Stimulated activated CD8-positive, alpha-beta memory T cell treated with anti-CD3 and anti-CD28 coated beads, Interleukin-4, amount 100 ng/mL, for 1 hour (primary cell): ENCODE data around the gene BCL2L15.

ENCODE experiments used
- DNase-seq, 2 donors: peaks; one replicate each; pipeline ENCODE4 v3.0.0-alpha.2; 2020; ENCODE audit warnings: low read depth in 2 of 2, low spot score in 1 of 2

The BCL2L15 gene

DNA sequence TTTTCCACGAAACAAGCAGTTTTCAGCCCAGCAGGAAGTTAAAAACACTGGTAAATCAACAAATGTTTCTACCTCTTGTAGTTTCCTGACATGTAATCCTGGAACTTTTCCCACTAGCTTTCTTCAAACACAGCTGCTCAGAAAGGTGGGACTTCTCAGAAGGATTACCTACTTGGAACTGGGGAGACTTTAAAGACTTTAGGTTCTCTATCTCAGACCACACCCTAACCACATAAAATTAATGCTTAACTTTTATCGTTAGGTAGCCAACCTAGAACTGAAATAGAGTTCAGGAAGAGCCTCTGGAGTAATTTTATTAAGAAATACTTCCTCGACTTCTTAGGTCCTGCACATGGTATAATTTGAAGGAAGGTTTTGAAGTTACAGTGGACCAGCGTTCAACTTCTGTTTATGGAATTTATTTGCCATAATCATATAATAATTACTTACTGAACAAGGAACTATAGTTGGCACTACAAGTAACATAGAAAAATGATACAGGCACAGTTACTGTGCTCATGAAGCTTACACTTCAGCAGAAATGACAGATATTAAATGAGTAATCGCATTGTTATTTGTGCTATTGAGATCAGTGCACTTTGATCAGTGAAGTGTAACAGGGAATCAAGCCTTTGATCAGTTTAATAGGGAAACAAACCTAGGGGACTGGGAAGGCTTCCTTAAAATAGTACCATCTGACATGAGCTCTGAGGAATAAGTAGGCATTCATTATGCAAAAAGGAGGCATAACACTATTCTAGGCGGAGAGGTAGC lies at the start of gene BCL2L15:
TSS of gene BCL2L15 (minus strand) at position 180 of the 774 bp plus-strand sequence. CDS start 206 bp downstream, outside the sequence.
- DNase-seq = no peak

DNA sequence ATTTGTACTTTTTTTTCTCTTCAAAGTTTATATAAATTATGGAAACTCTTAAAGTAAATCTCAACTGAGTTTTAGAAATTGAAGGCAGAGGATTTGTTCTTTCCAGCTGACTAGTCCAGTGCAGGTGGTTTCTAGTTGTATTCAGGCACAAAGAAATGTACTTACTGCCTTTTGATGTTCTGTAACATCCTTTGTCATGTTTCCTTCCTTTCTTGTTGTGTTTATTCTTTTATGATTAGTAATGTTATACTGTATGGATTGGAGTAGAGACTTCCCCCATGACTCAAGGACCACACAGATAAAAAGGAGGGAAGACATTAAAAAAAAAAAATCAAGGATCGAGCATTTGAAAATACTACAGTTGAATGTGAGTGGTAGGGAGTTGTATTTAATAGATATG lies 49.8 kb upstream of the BCL2L15 start:
- no peak for DNase-seq

DNA sequence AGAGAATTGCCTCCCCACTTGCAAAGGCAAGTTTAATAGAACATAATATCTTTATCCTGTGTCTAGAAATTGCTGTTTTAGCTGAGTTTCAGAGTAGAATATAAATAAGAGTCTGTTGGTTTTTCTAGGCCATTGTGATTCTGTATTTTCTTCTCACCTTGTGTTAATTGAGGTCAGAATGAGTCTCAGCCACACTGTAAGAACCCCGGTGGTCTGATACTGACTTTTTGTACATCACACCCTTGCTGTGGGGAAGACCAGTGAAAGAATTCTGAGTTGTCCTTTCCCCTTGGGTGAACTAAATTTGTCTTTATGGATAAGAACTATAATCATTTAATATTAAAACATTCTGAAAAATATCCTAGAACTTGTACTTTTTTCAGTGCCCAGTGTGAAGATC lies 48.6 kb upstream of the BCL2L15 start:
- no peak for DNase-seq

DNA sequence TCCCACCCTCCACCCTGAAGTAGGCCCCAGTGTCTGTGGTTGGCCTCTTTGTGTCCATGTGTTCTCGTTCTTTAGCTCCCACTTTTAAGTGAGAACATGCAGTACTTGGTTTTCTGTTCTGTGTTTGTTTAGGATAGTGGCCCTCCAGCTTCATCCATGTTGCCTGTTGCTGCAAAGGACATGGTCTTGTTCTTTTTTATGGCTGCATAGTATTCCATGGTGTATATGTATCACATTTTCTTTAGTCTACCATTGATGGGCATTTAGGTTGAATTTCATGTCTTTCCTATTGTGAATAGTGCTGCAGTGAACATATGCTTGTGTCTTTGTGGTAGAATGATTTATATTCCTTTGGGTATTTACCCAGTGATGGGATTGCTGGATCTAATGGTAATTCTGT lies 47.8 kb upstream of the BCL2L15 start:
- no peak for DNase-seq

DNA sequence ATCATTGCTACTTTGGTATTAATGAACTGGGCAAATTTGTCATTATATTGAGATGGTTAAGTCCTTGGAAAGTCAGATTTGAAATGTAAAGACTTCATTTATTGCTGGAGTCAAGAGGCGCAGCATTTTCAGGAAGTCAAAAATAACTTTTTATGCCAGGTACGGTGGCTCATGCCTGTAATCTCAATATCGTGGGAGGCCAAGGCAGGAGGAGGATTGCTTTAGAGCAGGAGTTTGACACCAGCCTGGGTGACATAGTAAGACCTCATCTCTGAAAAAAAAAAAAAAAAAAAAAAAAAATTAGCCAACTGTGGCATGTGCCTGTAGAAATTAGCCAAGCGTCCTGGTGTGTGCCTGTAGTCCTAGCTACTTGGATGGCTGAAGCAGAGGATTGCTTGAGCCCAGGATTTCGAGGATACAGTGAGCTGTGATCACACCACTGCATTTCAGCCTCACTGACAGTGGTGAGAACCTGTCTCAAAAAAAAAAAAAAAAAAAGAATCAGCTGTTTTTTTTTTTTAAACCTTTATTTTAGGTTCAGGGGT lies 47.2 kb upstream of the BCL2L15 start:
- no peak for DNase-seq

DNA sequence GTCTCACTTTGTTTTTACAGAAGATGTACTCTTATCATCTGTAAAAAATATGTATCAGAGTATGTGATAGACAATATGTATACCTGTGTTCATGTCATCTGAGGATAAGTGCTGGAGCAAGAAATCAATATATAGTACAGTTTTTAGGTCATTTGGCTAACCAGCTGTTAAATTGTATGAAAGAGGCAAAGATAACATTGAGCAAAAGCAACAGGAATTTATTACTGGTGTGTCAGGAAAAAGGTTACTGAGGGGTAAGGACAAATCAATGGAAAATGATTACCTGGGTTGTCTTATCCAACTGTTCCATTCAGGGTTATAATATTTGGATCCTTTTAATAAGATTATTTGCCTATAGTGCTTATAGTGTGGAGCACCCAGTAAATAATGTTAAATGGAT lies 46.6 kb upstream of the BCL2L15 start:
- no peak for DNase-seq

DNA sequence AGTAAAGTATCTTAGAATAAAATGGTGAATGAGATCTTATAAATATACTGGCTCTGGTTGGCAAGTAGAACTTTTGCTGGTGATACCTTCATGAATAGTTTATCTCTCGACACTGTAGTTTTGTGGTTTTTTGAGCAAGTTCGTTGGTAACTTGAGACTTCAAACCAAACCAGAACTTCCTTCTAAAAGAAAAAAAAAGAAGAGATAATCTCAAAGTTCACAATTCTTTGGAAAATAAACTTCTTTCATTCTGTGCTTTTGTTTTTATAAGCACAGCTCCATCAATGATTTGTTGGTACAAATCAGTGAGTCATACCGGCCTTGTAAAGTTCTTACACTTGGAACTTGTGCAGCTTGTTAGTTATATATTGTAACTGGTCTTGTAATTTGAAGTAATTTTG lies 44.1 kb upstream of the BCL2L15 start:
- DNase-seq = no peak

DNA sequence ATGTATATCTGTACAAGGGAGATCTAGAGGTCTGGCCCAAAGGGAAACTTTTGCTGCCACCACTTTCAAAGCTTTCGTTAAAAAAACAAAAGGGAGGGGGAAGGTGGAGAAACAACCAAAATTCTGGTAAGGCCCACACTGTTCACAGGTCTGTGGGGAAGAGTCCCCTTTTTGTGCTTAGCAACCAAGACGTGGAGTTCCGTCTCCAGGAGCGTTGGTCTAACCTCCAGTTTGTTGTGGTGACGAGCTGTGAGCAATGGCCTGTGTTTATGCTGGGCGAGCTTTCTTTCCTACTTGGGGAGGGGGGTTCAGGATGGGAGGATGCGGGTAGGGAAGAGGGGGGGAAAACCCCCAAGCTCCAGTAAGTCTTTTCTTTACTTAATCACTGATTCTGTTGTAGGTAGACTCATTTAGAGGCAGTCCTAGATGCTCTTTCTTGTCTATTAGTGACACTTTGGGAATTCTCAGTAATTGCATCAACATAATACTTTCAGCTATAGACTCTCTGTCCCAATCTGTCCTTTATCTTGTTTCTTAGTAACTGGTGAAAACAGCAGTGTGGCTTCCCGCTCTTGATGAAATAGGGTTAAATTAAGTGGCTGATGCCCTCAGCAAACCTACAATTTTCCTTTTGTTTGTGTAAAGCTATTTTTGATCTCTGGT lies 43.2 kb upstream of the BCL2L15 start:
- DNase-seq = peak; percentile 39 to 60

DNA sequence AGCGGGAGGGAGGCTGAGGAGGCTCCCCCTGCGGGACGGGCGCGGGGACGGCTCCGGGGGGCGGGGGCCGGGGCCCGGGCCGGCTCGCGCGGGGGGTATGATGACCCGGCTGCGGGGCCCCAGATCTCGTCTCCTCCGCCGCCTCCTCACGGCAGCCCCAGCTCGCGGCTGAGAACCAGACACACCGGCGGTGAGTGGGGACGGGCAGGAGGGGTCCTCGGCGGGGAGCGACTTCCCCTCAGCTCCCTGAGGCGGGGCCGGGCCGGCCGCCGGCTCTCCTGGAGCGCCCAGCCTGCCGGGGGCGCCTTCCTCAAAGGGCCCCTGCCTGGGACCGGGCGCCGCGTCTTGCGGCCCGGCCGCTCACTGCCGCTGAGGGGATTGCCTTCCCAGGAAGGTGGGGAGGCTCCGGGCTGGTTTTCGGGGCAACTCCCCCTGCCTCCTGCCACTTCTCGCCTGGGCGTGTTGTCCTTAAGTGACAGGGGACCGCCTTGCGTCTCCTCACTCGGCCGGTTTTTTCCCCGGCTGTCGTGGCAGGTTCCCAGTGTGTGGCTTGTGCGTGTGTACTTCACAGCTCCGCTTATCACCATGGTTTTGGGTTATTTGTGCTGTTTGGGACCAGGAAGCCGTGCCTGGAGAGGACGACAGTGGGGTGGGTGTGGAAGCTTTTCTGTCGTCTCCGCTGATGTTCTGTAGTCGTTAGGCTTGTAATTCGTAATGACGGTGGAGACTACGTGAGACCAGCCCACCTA lies 42.5 kb upstream of the BCL2L15 start:
- DNase-seq = peak; percentile 32 to 53

DNA sequence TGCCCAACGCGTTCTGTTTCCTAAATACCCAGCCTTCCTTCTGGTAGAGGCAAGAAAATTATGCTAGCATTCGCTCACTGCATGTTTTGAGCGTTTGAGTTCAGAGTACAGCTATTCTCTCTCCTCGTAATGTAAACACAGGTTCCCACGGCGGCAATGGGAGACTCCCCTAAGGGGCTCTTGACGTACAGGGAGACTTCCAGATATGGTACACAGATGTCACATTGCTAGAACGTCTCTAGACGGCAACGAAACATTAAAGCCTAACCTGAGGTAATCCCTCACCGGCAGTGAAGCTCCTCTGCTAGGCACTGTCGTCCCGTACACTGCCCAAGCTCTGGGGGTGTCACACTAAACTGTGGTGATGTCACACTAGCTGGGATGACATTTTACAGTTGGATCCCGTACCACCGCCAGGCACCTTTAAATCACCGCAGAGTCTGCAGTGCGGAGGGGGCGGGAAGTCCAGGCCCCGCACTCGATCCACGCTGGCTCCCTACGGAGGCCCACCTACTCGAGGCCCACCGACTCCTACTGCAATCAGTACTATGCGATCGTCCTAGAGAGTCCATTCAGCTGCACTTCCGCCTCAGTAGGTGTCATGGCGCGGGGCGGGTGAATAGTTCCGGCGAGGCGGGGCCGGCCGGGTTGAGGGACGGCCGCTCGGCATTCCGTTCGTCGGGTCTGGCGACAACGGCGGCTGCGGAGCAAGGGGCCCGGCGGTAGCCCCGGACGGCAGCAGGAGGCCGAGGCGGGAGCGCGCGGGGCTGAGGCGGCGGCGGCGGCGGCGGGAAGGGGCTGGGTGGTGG lies 41.8 kb upstream of the BCL2L15 start, which contains the start of gene HIPK1:
TSS of gene HIPK1 (plus strand) at position 384 of the 809 bp plus-strand sequence.
- peak; percentile 81 to 86 for DNase-seq

DNA sequence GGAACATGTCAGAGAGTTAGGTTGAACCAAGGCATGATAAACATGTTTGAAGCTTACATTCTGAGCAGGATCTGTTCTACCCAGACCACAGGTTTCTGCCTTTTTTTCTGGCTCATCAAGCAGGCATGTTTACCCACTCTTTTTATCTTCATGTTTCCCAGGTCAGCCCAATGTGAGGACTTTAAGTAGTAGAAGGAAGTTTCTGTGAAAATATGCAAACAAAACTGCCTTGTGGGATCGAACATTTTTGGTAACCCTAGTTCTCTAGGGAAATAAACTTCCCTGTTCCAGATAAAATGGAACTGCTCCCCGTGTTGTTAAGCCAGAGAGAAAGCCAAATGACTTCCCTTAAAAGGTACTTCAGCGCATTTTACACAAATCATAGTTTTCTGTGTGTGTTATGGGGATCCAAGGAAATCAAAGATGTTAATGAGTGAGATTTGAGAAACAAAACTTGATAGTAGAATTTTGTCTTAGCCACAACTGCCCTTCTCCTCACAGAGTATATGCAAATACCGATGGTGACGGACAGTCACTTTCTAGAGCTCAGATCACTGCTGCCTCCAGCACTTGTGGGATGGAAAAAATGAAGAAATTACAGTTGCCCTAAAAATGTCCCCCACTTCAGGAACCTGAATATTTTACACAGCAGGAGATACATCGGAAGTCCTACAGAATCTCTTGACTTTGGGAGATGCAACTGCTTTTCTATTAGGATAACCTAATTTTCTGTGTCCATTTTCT lies 41.0 kb upstream of the BCL2L15 start:
- no peak for DNase-seq

DNA sequence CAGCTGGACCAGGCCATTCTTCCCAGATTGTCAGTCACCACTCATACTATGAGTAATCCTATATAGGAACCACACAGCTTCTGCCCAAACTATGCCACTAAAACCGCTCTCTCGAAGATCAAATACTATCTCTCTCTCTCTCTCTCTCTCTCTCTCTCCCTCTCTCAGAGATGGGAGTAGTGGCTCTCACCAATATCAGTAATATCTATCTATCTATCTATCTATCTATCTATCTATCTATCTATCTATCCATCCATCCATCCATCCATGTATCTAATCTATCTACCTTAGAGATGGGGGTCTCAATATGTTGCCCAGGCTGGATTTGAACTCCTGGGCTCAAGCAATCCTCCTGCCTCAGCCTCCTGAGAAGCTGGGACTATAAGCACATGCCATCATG lies 37.1 kb upstream of the BCL2L15 start:
- DNase-seq = no peak

DNA sequence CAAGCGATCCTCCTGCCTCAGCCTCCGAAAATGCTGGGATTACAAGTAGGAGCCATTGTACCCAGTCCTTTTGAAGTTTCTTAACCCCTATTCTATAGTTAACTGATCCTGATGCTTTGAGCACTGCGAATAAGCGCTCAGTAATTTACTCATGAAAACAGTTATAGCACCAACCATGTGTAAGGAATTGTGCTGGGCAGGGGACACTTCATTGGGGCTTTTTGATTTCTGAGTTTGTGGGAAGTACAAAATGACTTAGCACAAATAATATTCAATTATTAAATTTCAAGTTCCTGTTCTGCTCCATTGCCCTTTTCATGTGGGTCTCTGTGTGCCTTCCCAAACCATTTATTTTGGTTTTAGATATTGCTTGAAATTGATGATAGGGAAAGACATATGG lies 35.6 kb upstream of the BCL2L15 start:
- no peak for DNase-seq

DNA sequence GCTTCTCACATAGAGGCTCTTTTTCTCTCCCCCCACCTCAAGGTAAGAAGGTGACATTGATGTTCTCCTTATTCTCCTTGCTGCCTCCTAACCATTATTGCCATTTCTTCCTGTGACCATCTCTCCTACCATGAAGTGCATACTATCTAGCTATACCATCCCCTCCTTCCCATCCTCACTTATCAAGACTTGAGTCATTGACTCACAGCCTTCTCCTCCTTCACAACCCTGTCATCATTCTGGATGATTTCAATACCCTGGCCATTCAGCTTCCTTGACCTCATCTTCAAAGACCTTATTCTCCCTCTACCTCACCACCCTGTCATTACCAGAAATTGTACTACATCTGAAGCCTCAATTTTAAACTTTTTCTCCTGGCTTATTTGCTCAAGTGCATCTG lies 30.9 kb upstream of the BCL2L15 start:
- DNase-seq = no peak

DNA sequence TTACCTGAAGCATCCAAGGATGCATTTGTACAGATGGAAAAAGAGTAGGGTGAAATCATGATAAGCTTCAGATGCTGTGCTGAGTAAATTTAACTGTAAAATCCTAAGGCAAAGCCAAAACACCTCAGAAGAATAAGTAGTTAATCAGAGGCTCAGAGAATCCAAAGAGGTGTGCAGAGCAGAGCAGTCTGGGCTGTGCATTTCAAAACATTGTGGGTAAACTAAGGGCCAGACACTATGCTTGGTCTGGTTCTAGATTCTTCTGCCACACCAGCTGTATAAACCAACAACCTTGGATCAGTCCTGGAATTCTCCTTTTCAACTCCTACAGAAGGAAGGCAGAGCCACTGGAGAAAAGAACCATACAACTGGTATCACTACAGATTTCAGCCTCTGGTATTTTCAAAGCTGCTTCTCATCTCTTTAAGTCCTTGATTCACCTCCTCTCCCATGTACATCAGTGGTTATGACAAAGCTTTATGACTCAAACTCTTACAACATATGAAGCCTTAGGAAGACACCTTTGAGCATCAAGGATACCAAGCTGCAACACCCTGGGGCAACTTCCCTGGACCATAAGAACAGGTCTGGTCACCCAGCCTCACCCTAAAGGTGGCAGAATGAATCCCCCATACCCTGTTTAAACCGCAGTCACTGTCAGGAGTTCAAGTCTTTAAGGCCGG lies 30.2 kb upstream of the BCL2L15 start:
- DNase-seq = no peak

DNA sequence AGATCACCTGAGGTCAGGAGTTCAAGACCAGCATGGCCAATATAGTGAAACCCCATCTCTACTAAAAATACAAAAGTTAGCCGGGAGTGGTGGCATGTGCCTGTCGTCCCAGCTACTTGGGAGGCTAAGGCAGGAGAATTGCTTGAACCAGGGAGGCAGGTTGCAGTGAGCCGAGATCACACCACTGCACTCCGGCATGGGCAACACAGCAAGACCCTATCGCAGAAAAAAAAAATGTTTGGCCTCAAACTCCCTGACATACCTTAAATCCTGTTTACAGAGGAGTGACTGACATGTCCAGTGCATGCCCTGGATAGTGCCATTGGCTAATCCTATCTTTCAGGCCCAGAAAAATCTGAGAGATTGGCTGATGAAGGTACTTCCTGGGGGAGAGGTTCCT lies 29.6 kb upstream of the BCL2L15 start:
- no peak for DNase-seq

DNA sequence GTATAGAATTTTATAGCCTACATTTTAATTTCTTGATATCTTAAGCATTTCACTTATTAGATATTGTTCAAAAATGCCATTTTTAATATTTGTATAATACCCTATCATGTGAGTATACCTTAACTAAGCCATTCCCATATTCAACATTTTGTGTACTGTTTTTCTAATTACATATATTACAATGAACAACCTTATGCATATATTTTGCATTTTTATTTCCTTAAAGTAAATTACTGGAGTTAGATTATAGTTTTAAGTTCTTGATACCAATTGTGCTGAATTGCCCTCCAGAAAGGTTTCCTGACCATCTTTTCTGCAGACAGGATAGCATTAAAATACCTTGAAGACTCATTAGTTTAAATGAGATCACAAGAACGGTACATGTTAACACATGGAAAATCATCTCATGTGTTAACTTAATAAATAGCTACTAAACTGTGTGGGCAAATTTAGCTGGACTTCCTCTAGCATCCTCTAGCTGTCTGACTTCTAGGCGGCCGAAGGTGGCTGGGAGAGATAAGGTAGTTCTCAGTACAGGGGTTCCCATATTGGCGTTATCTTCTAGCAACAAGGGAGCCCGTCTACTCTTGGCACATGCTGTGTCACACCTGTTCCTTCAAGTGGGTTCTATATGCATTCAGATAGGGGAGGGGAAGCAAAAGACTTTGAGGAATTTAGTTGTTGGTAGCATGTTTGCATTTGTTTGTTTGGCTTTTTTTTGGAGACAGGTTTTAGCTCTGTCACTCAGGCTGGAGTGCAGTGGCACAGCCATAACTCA lies 26.7 kb upstream of the BCL2L15 start:
- no peak for DNase-seq

DNA sequence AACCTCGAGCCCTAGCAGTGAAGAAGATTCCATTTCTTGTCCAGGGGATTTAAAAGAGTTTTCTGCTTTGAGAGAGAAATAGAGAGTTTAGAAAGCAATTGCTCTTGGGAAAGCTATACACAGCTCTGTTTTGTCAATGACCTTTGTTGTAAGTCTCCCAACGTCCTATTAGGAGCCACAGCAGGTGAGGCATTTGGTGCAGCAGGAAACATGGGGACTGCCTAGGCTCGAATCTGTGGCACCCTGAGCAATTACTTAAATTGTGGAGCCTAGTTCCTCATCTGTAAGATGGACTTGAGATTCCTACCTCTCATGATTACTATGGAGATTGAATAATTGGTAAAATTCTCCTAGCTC lies 25.9 kb upstream of the BCL2L15 start:
- DNase-seq = no peak
